ENCODE measurements around the gene HCAR1. TPM values are rescaled to one million over a fixed set of nuclear protein-coding genes. Genes with fewer than 3 reads are reported as not detected.
"Not testable (repeated sequence)": the region's sequence is repeated elsewhere in the genome, so short reads cannot be mapped to it uniquely, and the experiment has no call there.

The HCAR1 gene

DNA sequence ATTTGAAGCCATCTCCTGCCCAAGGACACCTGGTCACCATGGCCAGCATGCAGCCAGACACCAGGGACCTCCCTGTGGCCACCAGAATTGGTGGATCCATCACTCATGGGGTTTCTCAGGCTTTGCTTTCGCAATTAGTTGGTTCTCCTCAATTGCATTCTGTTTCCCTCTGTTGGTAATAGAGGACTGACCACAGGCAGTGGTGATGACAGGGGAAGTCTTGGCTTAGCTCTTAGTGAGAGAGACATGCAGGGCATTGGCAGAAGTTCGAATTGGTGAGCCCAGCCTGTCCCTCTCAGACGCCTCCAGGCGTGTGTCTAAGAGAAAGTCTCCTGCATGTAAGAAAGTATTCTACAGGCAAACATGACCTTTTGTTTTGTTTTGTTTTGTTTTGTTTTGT lies 48.8 kb downstream of the HCAR1 start:
- Histone ChIP-seq H3K9ac (ENCODE audit: low read length) (no peak overlapping the region), H3K14ac (ENCODE audit: low read length in 2 of 2) (no peak overlapping the region), H3K36me3 (ENCODE audit: control insufficient read depth in 1 of 2, insufficient read depth in 2 of 2, low read depth in 1 of 2, low read length in 2 of 2) (no peaks in the 10 kb centered on the region), H3K27ac (ENCODE audit: low read length, poor library complexity, severe bottlenecking) (no peak overlapping the region), H3K4me2 (ENCODE audit: low read length, poor library complexity, severe bottlenecking) (no peak overlapping the region), H2AK5ac (ENCODE audit: low read length, severe bottlenecking) (no peak overlapping the region), H2BK15ac (ENCODE audit: low read depth, poor library complexity, severe bottlenecking) (no peak overlapping the region), H2AFZ (ENCODE audit: low read depth, low read length) (no peak overlapping the region), H3K4ac (ENCODE audit: low read depth in 1 of 2, low read length in 2 of 2) (no peak overlapping the region), H3K79me1 (replicated peaks; ENCODE audit: low read length, poor library complexity, severe bottlenecking) (no peaks in the 10 kb centered on the region), H3K23ac (ENCODE audit: low read length in 2 of 2) (no peak overlapping the region), H3K4me3 (ENCODE audit: insufficient read depth in 1 of 2, low read depth in 1 of 2, low read length in 2 of 2) (no peak overlapping the region), H4K91ac (ENCODE audit: low read length) (no peak overlapping the region), H2BK5ac (ENCODE audit: low read depth, low read length, poor library complexity, severe bottlenecking) (no peak overlapping the region), H4K8ac (ENCODE audit: low read length) (no peak overlapping the region), H3K27me3 (ENCODE audit: control insufficient read depth in 1 of 2, insufficient read depth in 1 of 2, low read length in 2 of 2) (no peaks in the 10 kb centered on the region), H2BK12ac (ENCODE audit: low read length in 2 of 2) (peak overlapping the region in 1 of 2 experiments; percentile 47), H3K4me1 (ENCODE audit: control insufficient read depth, insufficient read depth, low read depth, low read length) (peaks cover 8% of the 10 kb centered on the region), H3K9me3 (ENCODE audit: control insufficient read depth, low read length) (no peaks in the 10 kb centered on the region), H3K18ac (ENCODE audit: low read depth in 1 of 2, low read length in 2 of 2) (no peak overlapping the region), H2BK120ac (ENCODE audit: low read depth, low read length) (no peak overlapping the region)
- 91% methylated on average over 4 of the region's 4 CpGs for WGBS
- peak; percentile 70 for DNase-seq

- not testable (repeated sequence) for H3K4ac ChIP-seq (ENCODE audit: low read depth in 1 of 2, low read length in 2 of 2); DNase-seq; H3K4me2 ChIP-seq (ENCODE audit: low read length, poor library complexity, severe bottlenecking); H3K23ac ChIP-seq (ENCODE audit: low read length in 2 of 2); H3K36me3 ChIP-seq (ENCODE audit: control insufficient read depth in 1 of 2, insufficient read depth in 2 of 2, low read depth in 1 of 2, low read length in 2 of 2); H3K4me3 ChIP-seq (ENCODE audit: insufficient read depth in 1 of 2, low read depth in 1 of 2, low read length in 2 of 2); H3K18ac ChIP-seq (ENCODE audit: low read depth in 1 of 2, low read length in 2 of 2); H2BK5ac ChIP-seq (ENCODE audit: low read depth, low read length, poor library complexity, severe bottlenecking); H3K14ac ChIP-seq (ENCODE audit: low read length in 2 of 2); H3K4me1 ChIP-seq (ENCODE audit: control insufficient read depth, insufficient read depth, low read depth, low read length); H3K9me3 ChIP-seq (ENCODE audit: control insufficient read depth, low read length); H3K27ac ChIP-seq (ENCODE audit: low read length, poor library complexity, severe bottlenecking); H3K79me1 ChIP-seq (replicated peaks; ENCODE audit: low read length, poor library complexity, severe bottlenecking); H2BK12ac ChIP-seq (ENCODE audit: low read length in 2 of 2); H3K9ac ChIP-seq (ENCODE audit: low read length); H4K91ac ChIP-seq (ENCODE audit: low read length); H2AFZ ChIP-seq (ENCODE audit: low read depth, low read length); H4K8ac ChIP-seq (ENCODE audit: low read length); H2BK120ac ChIP-seq (ENCODE audit: low read depth, low read length); H3K27me3 ChIP-seq (ENCODE audit: control insufficient read depth in 1 of 2, insufficient read depth in 1 of 2, low read length in 2 of 2); H2BK15ac ChIP-seq (ENCODE audit: low read depth, poor library complexity, severe bottlenecking)
- WGBS: 89% methylated on average over 6 of the region's 6 CpGs
- H2AK5ac ChIP-seq (ENCODE audit: low read length, severe bottlenecking): peak overlapping the region; percentile 39
These were observed 49.7 kb downstream of the HCAR1 start for GRCh38 chr12:122680989-122681388.

GRCh38 chr12:122676781-122677180 lies 53.9 kb downstream of the HCAR1 start:
- not testable (repeated sequence) for H2BK5ac ChIP-seq (ENCODE audit: low read depth, low read length, poor library complexity, severe bottlenecking); H2BK120ac ChIP-seq (ENCODE audit: low read depth, low read length); H3K9ac ChIP-seq (ENCODE audit: low read length); H3K23ac ChIP-seq (ENCODE audit: low read length in 2 of 2); H3K27ac ChIP-seq (ENCODE audit: low read length, poor library complexity, severe bottlenecking); H3K27me3 ChIP-seq (ENCODE audit: control insufficient read depth in 1 of 2, insufficient read depth in 1 of 2, low read length in 2 of 2); H2AFZ ChIP-seq (ENCODE audit: low read depth, low read length); H3K79me1 ChIP-seq (replicated peaks; ENCODE audit: low read length, poor library complexity, severe bottlenecking); H2BK12ac ChIP-seq (ENCODE audit: low read length in 2 of 2); DNase-seq; H3K4me2 ChIP-seq (ENCODE audit: low read length, poor library complexity, severe bottlenecking); H3K4ac ChIP-seq (ENCODE audit: low read depth in 1 of 2, low read length in 2 of 2); H3K18ac ChIP-seq (ENCODE audit: low read depth in 1 of 2, low read length in 2 of 2); H3K4me1 ChIP-seq (ENCODE audit: control insufficient read depth, insufficient read depth, low read depth, low read length); H4K8ac ChIP-seq (ENCODE audit: low read length); H3K14ac ChIP-seq (ENCODE audit: low read length in 2 of 2); H3K9me3 ChIP-seq (ENCODE audit: control insufficient read depth, low read length); H3K36me3 ChIP-seq (ENCODE audit: control insufficient read depth in 1 of 2, insufficient read depth in 2 of 2, low read depth in 1 of 2, low read length in 2 of 2); H3K4me3 ChIP-seq (ENCODE audit: insufficient read depth in 1 of 2, low read depth in 1 of 2, low read length in 2 of 2)
- WGBS: 99% methylated on average over 32 of the region's 32 CpGs
- peak overlapping the region; percentile 75 for H4K91ac ChIP-seq (ENCODE audit: low read length)
- peak overlapping the region; percentile 7 for H2BK15ac ChIP-seq (ENCODE audit: low read depth, poor library complexity, severe bottlenecking)
- H2AK5ac ChIP-seq (ENCODE audit: low read length, severe bottlenecking): peak overlapping the region; percentile 97

Small RNA genes lying within 50 kb of the gene (small RNA-seq; reads per million reads assigned to genes)
- gene AC026333.2 (ENCODE audit: low read depth) (not detected), gene RF00019 (ENCODE audit: low read depth) (not detected)
